GM19099 (cell line): ENCODE results near the gene APOL1.

ENCODE experiments used
- POLR2A ChIP-seq: IDR thresholded peaks from 3 replicates; pipeline ENCODE4 v1.6.1; 2011; ENCODE audit warnings: low read depth; ENCODE audit not compliant: insufficient read length; ENCODE audit errors: extremely low read depth

The APOL1 gene

DNA sequence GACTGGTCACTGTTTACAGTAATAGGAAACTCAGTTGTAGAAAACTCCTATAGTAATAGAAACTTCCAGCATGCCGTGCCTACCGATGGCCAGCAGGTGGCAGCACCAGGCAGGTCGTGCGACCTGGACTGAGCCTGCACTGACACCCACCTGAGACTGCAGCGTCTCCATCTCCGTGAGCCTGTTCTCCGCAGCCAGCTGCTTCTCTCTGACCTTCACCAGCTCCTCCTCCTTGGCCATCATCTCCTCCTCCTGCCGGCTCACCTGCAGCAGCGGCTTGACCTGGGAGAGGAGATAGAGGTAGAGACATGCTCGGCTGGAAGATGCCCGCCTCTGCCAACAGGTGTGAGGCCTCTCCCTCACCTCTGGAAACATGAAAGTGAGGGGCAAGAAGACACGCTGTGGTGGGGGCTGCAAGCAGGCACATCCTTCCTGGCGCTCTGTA lies 48.5 kb downstream of the APOL1 start:
- peak; percentile 31 for TF ChIP-seq POLR2A

DNA sequence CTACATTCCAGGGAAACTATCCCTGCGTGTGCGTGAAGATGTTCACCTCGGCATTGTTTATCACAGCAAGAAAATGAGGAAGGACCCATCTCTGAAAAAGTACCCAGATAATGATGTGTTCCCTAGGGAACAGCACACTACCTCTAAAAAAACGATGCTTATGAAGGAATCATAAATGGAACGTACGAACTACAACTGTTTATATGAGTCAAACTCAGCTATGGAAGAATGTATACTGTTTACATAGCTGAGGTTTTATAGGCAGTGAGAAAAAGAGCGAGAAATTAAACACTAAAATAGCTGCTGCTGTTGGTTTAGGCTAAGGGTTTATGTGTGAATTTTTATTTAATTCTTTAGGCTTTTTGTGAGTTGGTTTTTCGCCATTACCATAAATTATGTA lies 48.9 kb downstream of the APOL1 start:
- TF ChIP-seq POLR2A: no peak

DNA sequence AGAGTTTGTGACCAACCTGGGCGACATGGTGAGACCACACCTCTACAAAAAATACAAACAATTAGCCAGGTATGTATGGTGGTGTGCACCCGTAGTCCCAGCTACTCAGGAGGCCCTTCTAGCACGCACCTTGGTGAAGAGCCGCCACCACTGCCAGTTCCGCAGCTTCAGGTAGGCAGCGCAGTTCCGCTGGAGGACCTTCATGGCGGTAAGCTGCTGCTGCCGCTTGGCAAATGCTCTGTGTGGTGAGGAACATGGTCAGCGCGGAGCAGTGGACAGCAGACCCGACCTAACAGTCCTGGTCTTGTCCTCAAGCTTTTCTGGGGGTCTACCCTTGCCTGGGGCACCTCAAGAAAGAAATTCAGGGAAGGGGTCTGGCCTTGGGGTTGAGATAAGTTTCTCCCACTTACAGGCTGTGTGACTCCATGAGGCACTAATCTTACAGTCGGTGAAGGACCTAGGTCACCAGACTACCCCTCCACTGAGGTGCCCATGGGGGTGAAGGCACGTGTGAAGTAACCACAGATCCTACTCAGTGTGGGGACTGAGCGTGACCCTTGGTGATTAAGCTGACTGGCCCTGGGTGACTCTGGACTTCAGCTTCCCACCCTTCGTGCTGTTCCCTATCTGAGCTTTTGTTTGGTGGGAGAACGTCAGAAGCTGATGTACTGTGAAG lies 49.6 kb downstream of the APOL1 start:
- no peak for TF ChIP-seq POLR2A

DNA sequence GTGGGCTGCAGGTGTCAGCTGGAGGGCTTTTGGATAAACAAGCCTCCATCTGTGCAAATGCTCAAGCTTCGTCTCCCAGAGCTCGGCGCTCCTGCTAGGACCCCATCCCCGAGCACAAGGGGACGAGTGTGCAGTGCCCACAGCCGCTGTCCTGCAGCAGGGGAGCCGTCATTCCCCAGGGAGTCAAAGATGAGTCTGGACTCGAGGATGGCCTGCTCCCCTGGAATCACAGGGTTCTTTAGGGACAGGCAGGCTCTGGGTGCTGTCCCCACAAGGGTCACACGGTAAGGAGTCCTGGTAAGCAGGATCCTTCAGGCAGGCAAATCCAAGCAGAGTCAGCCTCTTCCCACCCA lies 50.2 kb downstream of the APOL1 start:
- no peak for TF ChIP-seq POLR2A

DNA sequence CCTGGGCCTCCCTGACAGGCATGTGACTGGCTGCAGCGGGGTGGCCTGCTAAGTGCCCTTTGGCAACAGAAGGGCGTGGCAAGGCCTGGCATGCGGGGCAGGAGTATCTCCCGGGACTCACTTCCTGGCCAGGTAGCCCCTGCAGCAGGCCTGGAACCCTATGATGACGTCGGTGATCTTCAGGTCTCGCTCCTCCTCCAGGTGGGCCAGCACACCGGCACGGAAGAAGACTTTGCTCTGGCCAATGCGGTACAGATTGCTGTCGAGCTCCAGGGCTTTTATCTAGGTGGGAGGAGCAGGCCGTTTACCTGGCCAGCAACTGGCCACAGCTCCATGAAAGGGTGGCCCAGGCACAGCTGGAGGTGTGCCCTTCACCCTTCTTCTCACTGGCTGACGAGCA lies 50.9 kb downstream of the APOL1 start:
- no peak for TF ChIP-seq POLR2A

DNA sequence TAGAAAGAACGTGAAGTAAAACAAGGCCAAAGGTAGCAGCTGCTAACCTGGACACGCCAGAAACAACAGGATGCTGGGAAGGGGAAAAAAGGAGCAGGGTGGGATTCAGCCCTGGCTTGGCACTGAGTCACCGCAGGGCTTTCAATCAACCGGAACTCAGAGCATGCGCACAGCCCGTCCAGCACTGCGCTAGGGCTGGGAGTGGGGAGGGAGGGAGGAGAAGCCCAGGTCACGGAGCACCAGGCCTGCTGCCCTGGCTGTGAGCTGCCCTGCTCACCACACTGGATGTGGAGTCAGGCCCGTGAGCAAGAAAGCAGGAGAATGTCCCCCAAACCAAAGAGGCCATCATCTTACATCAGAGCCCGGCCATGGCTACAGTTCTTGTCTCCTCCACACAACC lies 51.5 kb downstream of the APOL1 start:
- TF ChIP-seq POLR2A: no peak

DNA sequence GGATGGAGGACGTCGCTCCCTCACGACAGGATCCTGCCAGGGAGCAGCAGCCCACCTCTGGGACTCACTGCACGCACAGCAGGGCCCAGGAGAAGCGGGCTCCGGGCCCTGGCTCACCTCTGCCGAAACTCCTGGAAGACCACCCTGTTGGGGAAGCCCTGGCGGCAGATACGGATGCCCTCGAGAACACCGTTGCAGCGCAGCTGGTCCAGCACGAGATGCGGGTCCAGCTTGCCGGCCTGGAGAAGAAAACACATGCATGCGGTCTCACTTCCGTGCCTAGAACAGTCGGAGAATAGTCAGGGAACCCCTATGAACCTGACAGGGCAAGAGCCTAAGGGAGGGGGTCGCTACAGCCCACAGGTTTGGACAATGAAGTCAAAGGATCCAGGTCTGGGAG lies 52.9 kb downstream of the APOL1 start:
- no peak for TF ChIP-seq POLR2A

DNA sequence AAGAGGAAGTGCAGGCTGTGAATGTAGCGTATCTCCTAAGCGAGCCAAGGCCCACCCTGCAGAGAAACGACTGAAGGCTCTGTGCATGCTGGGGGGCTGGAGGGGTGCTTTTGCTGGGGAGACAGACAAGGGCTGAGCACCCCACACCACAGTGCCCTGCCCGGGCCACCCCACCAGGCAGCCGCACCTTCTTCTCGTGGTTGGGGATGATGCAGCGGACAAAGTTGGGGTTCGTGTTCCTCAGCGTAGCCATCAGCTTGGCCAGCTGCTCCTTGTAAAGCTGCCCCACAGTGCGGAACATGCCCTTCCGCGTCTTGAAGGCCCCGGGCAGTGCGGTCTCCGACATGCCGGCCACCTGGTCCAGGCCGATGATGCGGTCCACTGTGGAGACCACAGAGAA lies 53.3 kb downstream of the APOL1 start:
- TF ChIP-seq POLR2A: no peak

DNA sequence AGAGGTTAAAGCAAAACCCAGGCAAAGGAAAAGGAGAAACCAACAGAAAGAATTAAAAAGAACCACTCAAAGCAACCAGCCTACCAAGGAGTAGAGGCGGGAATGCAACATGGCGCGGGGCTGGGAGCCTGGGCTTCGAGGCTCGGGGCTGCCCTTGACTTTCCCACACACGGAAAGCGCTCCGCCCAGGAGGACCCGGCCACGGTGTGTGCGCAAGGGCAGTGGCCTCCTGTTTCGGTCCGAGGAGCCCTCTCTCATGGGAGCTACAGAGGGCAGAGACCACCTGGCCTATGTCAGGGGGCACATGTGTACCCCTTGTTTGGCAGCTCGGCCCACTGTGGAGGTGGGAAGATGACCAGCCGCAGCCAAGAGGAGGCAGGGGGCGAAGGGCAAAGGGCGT lies 55.9 kb downstream of the APOL1 start:
- no peak for TF ChIP-seq POLR2A

DNA sequence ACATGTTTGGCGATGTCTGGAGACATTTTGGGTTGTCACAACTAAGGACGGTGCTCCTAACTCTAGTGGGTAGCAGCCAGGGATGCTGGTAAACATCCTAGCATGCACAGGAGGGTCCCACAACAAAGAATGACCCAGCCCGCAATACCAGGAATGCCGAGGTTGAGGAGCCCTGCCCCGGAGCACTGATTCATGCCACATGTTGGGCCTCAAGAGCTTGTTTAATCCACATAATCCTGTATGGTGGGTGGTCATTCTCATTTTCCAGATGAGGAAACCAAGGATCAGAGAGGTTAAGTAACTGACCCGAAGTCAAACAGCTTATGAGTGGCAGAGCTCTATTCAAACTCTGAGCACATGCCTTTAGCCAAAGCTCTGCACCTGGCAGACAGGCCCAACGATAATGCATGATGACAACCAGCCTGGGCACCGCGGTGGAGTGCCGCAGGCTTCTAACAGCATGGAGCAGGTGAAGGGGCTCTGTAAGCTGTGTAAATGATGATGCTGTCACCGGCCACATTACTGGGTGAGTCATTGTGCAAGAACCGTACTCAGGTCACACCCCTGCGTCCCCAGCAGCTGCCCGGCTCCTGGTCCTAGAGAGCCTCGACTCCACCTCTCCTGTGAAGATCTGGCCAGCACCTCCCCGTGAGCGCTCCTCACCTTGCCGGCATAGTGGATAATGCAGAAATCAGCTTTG lies 58.6 kb downstream of the APOL1 start:
- TF ChIP-seq POLR2A: no peak

DNA sequence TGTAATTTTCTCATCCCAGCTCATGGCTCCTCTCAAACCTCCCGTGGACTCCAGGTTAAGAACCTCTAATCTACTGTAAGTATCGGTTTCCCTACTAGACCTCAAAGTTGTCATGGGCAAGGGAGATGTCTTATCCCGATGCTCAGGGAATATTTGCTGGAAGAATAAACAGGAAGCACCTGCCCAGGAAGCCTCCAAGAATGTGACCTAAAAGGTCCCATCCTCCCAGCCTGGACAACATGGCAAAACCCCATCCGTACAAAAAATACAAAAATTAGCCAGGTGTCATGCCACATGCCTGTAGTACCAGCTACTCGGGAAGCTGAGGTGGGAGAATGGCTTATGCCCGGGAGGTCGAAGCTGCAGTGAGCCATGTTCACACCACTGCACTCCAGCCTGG lies 62.4 kb downstream of the APOL1 start:
- no peak for TF ChIP-seq POLR2A

DNA sequence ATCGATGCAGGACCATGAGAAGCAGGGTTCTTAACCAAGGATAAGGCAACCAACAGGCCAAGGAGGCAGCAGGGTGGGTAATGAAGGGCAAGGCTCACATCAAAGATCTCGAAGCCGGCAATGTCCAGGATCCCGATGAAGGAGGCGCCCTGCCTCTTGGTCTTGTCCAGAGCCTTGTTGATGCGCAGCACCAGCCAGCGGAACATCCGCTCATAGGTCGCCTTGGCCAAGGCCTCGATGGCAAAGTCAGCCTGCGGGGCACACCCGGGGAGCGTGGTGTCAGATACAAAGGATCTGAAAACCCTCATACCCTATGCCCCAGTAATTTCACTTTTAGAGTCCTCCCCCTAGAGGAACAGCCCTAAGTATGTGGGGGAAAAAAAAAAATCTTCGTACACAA lies 63.5 kb downstream of the APOL1 start:
- TF ChIP-seq POLR2A: no peak
